Esophagus squamous epithelium (tissue), 5 donors: ENCODE measurements around the gene LTB4R. TPM values are rescaled to one million over a fixed set of nuclear protein-coding genes. Genes with fewer than 3 reads are reported as not detected.

Experiments
- DNase-seq: peaks from one replicate; lab custom pipeline; 2025; lab: John Stamatoyannopoulos, UW
- H3K27ac ChIP-seq, 4 donors: fragments of 200-600 bp; sonication (generic); one replicate each; pipeline ENCODE4 v1.5.1; 2016 to 2019; ENCODE audit warnings: mild to moderate bottlenecking in 1 of 4
- H3K27me3 ChIP-seq, 4 donors: fragments of 200-600 bp; sonication (generic); 1 replicate in 3 of 4; 2 replicates in 1 of 4; pipeline versions ENCODE4 v1.5.1 to v1.6.0; 2017 to 2021; ENCODE audit warnings: antibody characterized with exemption in 1 of 4
- H3K36me3 ChIP-seq, 3 donors: fragments of 200-600 bp; sonication (generic); one replicate each; pipeline ENCODE4 v1.5.1; 2016 to 2019
- H3K4me1 ChIP-seq, 3 donors: fragments of 200-600 bp; sonication (generic); one replicate each; pipeline ENCODE4 v1.5.1; 2017 to 2019
- H3K4me3 ChIP-seq, 4 donors: fragments of 200-600 bp; sonication (generic); 1 replicate in 3 of 4; 2 replicates in 1 of 4; pipeline ENCODE4 v1.5.1; 2016 to 2019; ENCODE audit warnings: mild to moderate bottlenecking in 2 of 4, moderate library complexity in 1 of 4
- H3K9me3 ChIP-seq, 3 donors: fragments of 200-600 bp; sonication (generic); one replicate each; pipeline ENCODE4 v1.5.1; 2016 to 2019
- CTCF ChIP-seq, 6 experiments: fragments of 450-650 bp in 4 of 6; fragments of 200-600 bp in 2 of 6; sonication (generic) in 2 of 6; IDR thresholded peaks; one replicate each; pipeline ENCODE4 v1.5.1; 2016 to 2019; ENCODE audit warnings: antibody characterized with exemption in 6 of 6, mild to moderate bottlenecking in 4 of 6, moderate library complexity in 4 of 6
- POLR2A ChIP-seq, 4 donors: fragments of 450-650 bp; IDR thresholded peaks; one replicate each; pipeline ENCODE4 v1.6.1; 2017; ENCODE audit warnings: antibody characterized with exemption in 4 of 4, mild to moderate bottlenecking in 4 of 4, moderate library complexity in 3 of 4
- WGBS, 2 donors: methylation state at CpG; one replicate each; pipeline ENCODE4 v1.1.5; 2018; 5-methylcytosine and 5-hydroxymethylcytosine counted together
- intact Hi-C: fragments of 100-400 bp; cut with DNase I; formaldehyde crosslinking; loops from one replicate; pipeline ENCODE4 v1.15.0; 2022
- total RNA-seq, 4 donors: library from RNA; depleted of rRNA; stranded (reverse); fragments of >200 nt; gene quantifications; one replicate each; pipeline ENCODE4 v1.1.0, GENCODE V29; 2016
- donor health status: DM: yes; HTN: yes; CAD: no.

LTB4R gene
- total RNA-seq, 4 donors from 2014 or later = 47.9 to 99.9 (median 85.4) TPM

- DNase-seq = no peak
- Histone ChIP-seq H3K27ac (peak overlapping the region; percentile 94 to 97 (median 96)), H3K27me3 (no peaks in the 10 kb centered on the region), H3K4me3 (peak overlapping the region; percentile 60 to 92 (median 87)), H3K4me1 (peaks cover 20 to 59% (median 25%) of the 10 kb centered on the region in 3 donors), H3K9me3 (no peaks in the 10 kb centered on the region), H3K36me3 (peaks cover 16 to 64% (median 33%) of the 10 kb centered on the region in 3 donors)
- intact Hi-C loops = no loop called here
- 21 to 30% methylated on average over 11 to 14 of the region's 16 CpGs for WGBS, 2 donors
- TF ChIP-seq POLR2A (IDR thresholded peaks at IDR 0.05) (no peak), CTCF (IDR thresholded peaks at IDR 0.05) (no peak)
Measured at GRCh38 chr14:24300326-24300980, 10.8 kb upstream of the LTB4R start.

GRCh38 chr14:24304019-24304387 is 7.3 kb upstream of the LTB4R start:
- peaks cover 11 to 74% (median 44%) of the 10 kb centered on the region in 3 donors for H3K36me3 ChIP-seq
- no peak for DNase-seq
- no peaks in the 10 kb centered on the region for H3K27me3 ChIP-seq
- peaks cover 23 to 45% (median 25%) of the 10 kb centered on the region in 3 donors for H3K4me1 ChIP-seq
- no peak overlapping the region for H3K4me3 ChIP-seq
- no peak for TF ChIP-seq CTCF (IDR thresholded peaks at IDR 0.05)
- TF ChIP-seq POLR2A (IDR thresholded peaks at IDR 0.05) = no peak
- H3K9me3 ChIP-seq = no peaks in the 10 kb centered on the region
- 93 to 95% methylated on average over 7 to 11 of the region's 11 CpGs for WGBS, 2 donors
- H3K27ac ChIP-seq = no peak overlapping the region
- intact Hi-C loops = no loop called here

GRCh38 chr14:24307156-24307574 is 4.1 kb upstream of the LTB4R start:
- 55 to 80% methylated on average over 3 to 11 of the region's 11 CpGs for WGBS, 2 donors
- H3K9me3 ChIP-seq = no peaks in the 10 kb centered on the region
- intact Hi-C loops = no loop called here
- peaks cover 37 to 50% (median 38%) of the 10 kb centered on the region in 3 donors for H3K4me1 ChIP-seq
- H3K36me3 ChIP-seq = peaks cover 7 to 59% (median 39%) of the 10 kb centered on the region in 3 donors
- no peak for DNase-seq
- no peaks in the 10 kb centered on the region for H3K27me3 ChIP-seq
- no peak overlapping the region for H3K27ac ChIP-seq
- no peak overlapping the region for H3K4me3 ChIP-seq
- TF ChIP-seq POLR2A (IDR thresholded peaks at IDR 0.05) = no peak
- no peak for TF ChIP-seq CTCF (IDR thresholded peaks at IDR 0.05)

GRCh38 chr14:24307575-24308341 is 3.5 kb upstream of the LTB4R start, which contains the start of gene CIDEB:
Gene CIDEB (minus strand): TSS chr14:24307977. CDS start chr14:24307858, 119 bp downstream.
- Histone ChIP-seq H3K27ac (peak within 1 kb of the TSS; percentile 92 to 97 (median 95)), H3K9me3 (no peaks in the 10 kb centered on the region), H3K4me1 (peaks cover 43 to 54% (median 44%) of the 10 kb centered on the region in 3 donors), H3K4me3 (no peak within 1 kb of the TSS), H3K27me3 (no peaks in the 10 kb centered on the region), H3K36me3 (peaks cover 1 to 53% (median 34%) of the 10 kb centered on the region in 3 donors)
- intact Hi-C loops = no loop called here
- no peak for TF ChIP-seq POLR2A (IDR thresholded peaks at IDR 0.05)
- TF ChIP-seq CTCF (IDR thresholded peaks at IDR 0.05) = peak; percentile 80 to 94 (median 85)
- 57 to 58% methylated on average over 6 of the region's 6 CpGs for WGBS, 2 donors
- DNase-seq = no peak
